GM19328 (cell line): ENCODE results near the gene MKKS.

Experiments
- ATAC-seq: cut with Tn5 transposase; IDR thresholded peaks from one replicate; pipeline ENCODE4 v1.9.1; 2021; ENCODE audit warnings: mild to moderate bottlenecking, moderate library complexity; ENCODE audit not compliant: unreplicated experiment

Gene MKKS

GRCh38 chr20:10433623-10434466, at the start of gene MKKS:
MKKS (minus strand) TSS chr20:10434222; CDS start chr20:10413514, 20,708 bp downstream.
- peak; percentile 58 for ATAC-seq

GRCh38 chr20:10483691-10484090, 49.7 kb upstream of the MKKS start:
- ATAC-seq = no peak

DNA sequence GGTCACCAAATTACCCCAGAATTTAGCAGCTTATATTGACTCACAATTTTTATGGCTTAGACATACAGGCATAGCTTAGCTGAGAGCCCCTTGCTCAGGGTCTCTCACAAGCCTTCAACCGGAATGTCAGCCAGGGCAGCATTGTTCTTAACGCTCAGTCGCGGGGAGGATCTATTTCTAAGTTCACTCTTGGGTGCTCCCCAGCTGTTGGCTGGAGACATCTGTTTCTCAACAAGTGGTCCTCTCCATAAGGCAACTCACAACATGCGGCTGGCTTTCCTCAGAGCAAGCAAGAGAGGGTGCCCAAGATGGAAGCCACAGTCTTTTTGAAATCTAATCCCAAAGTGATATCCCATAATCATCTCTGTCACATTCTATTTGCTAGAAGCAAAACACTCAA, 47.7 kb upstream of the MKKS start:
- ATAC-seq = no peak

DNA sequence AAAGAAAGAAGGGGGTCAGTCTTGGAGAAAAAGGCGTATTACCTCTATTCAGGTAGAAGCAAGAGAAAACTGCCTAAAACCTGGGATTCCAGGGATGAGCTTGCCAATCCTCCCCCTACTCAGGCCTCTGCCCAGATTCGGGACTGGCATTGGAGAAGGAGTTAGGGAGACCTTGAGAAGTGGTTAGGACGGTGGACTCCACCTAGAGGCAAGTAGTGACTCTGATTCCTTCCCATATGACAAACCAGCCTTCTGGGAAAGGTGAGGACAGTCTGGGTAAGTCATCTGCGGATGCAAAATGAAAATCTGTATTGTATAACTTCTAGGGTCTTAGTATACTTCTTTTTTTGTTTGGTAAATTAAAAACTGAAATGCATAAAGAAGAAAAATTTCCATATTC, 44.9 kb upstream of the MKKS start:
- ATAC-seq = no peak

- no peak for ATAC-seq
These were observed 44.2 kb upstream of the MKKS start for GRCh38 chr20:10478205-10478604.

- ATAC-seq = peak; percentile 79
These were observed 42.3 kb upstream of the MKKS start for GRCh38 chr20:10476319-10476724.

- ATAC-seq = no peak
These were observed 41.2 kb upstream of the MKKS start for GRCh38 chr20:10475225-10475624.

- ATAC-seq = no peak
These were observed 40.7 kb upstream of the MKKS start for GRCh38 chr20:10474606-10475184.

GRCh38 chr20:10472871-10473270, 38.8 kb upstream of the MKKS start:
- no peak for ATAC-seq

- ATAC-seq = no peak
These were observed 36.3 kb upstream of the MKKS start for GRCh38 chr20:10470276-10470675.

- no peak for ATAC-seq
These were observed 35.6 kb upstream of the MKKS start for GRCh38 chr20:10469599-10469998.

- no peak for ATAC-seq
These were observed 35.0 kb upstream of the MKKS start for GRCh38 chr20:10469056-10469455.

- no peak for ATAC-seq
These were observed 34.4 kb upstream of the MKKS start for GRCh38 chr20:10468340-10468845.

- ATAC-seq = no peak
These were observed 33.8 kb upstream of the MKKS start for GRCh38 chr20:10467681-10468339.

GRCh38 chr20:10466855-10467254, 32.8 kb upstream of the MKKS start:
- ATAC-seq = no peak

GRCh38 chr20:10466325-10466724, 32.3 kb upstream of the MKKS start:
- ATAC-seq = no peak

DNA sequence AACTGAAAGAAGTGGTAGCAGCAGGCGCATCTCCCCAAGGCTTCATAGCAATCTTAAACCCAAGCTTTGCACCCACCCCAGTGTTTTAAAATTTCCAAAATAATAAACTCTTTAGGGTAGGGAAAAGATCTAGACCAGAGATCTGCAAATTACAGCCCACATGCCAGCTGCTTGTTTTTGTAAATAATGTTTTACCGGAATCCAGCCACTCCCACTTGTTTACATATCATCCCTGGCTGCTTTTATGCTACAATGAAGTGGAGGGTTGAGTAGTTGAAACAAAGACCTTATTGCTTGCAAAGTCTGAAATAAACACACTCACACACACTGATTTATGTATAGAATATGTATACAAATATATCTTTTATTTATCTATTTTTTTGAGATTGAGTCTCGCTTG, 31.1 kb upstream of the MKKS start:
- ATAC-seq = no peak

DNA sequence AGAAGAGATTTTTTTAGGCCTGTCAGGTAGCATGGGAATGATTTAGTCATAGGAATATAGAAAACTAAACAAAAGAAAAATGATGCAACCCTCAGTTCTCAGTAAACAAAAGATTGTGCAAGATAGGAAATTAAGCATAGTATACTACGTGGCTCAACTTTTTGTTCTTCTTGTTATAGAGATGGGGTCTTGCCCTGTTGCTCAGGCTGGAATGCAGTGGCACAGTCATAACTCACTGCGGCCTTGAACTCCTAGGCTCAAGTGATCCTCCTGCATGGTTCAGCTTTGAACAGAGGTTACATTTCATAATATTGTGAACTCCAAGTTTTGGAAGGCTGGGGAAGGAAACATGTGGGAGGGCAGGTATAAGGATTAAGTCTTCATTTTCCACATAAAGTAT, 29.6 kb upstream of the MKKS start:
- no peak for ATAC-seq

DNA sequence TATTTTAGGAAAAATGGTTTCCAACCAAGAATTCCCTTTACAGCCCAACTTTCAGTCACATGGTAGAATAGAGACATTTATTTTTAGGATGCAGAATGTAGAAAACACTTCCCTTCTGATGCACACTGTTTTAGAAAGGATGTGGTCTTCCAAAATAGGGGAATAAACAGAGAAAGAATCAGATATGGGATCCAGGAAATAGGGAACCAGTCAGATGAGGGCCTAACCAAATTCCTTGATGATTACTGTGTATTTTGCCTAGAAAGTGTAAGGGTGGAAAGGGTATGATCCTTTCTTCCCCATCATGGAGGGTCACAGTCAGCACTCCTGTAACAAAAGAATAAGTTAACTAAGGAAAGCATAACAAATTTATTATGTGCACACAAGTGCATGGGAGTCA, 28.5 kb upstream of the MKKS start:
- no peak for ATAC-seq

DNA sequence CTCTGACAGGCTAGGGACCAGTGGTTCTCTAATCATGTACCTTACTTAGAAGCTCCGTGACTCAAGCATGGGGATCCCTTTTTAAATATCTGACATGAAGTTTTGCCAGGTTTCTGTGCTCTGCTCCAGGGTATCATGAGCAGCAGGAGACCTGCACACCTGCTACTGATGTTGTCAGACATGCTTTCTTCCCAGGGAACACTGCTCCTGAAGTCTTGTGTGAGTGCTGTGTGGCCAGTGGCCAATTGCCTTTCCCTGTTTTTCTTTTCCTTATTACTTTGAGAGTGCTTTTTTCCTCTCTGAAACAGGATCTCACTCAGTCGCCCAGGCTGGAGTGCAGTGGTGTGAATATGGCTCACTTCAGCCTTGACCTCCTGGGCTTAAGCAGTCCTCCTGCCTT, 27.5 kb upstream of the MKKS start:
- ATAC-seq = no peak

- peak; percentile 51 for ATAC-seq
These were observed 20.2 kb upstream of the MKKS start for GRCh38 chr20:10454151-10454750.
